ENCODE data around the gene ADGRE1. TPM values are rescaled to one million over a fixed set of nuclear protein-coding genes. Genes with fewer than 3 reads are reported as not detected.

ADGRE1 gene, protein sequence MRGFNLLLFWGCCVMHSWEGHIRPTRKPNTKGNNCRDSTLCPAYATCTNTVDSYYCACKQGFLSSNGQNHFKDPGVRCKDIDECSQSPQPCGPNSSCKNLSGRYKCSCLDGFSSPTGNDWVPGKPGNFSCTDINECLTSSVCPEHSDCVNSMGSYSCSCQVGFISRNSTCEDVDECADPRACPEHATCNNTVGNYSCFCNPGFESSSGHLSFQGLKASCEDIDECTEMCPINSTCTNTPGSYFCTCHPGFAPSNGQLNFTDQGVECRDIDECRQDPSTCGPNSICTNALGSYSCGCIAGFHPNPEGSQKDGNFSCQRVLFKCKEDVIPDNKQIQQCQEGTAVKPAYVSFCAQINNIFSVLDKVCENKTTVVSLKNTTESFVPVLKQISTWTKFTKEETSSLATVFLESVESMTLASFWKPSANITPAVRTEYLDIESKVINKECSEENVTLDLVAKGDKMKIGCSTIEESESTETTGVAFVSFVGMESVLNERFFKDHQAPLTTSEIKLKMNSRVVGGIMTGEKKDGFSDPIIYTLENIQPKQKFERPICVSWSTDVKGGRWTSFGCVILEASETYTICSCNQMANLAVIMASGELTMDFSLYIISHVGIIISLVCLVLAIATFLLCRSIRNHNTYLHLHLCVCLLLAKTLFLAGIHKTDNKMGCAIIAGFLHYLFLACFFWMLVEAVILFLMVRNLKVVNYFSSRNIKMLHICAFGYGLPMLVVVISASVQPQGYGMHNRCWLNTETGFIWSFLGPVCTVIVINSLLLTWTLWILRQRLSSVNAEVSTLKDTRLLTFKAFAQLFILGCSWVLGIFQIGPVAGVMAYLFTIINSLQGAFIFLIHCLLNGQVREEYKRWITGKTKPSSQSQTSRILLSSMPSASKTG
- total RNA-seq: not detected

DNA sequence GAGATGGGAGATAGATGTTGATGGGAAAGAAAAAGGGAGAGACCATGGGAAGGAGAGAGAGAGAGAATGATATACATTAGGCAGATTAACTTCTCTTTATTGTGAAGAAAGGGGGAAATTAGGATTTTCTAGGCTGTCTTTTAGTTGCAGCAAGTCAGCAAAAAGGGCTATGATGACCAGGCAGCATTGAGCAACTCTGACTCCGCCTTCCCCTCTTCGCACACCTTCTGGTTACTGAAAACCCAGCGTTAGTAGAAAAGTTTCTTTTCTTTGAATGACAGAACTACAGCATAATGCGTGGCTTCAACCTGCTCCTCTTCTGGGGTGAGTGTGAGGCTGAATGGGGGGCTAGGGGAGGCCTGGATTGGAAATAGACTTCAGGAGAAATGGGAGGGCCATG lies at the start of gene ADGRE1:
TSS of gene ADGRE1 (plus strand) at position 264 of the 400 bp plus-strand sequence. CDS start at position 294, 30 bp downstream.
- H3K27me3 ChIP-seq: no peaks in the 10 kb centered on the region
- no peak within 1 kb of the TSS for H3K4me3 ChIP-seq (replicated peaks in 1 of 3)
- TF ChIP-seq POLR2A (IDR thresholded peaks at IDR 0.05) (no peak), CTCF (IDR thresholded peaks at IDR 0.05) (no peak)
- DNase-seq: no peak
- no peaks in the 10 kb centered on the region for H3K9me3 ChIP-seq
- WGBS, 2 donors: 63 to 73% methylated on average over 4 of the region's 4 CpGs
- H3K27ac ChIP-seq: no peak within 1 kb of the TSS
- intact Hi-C loops (cut with DNase I): no loop called here
- no peaks in the 10 kb centered on the region for H3K36me3 ChIP-seq
- no peaks in the 10 kb centered on the region for H3K4me1 ChIP-seq

GRCh38 chr19:6838062-6838655 lies 49.2 kb upstream of the ADGRE1 start:
- H3K36me3 ChIP-seq: no peaks in the 10 kb centered on the region
- no peak overlapping the region for H3K27ac ChIP-seq
- intact Hi-C loops (cut with DNase I): no loop called here
- no peak for TF ChIP-seq POLR2A (IDR thresholded peaks at IDR 0.05)
- TF ChIP-seq CTCF (IDR thresholded peaks at IDR 0.05): no peak
- H3K4me3 ChIP-seq (replicated peaks in 1 of 3): no peak overlapping the region
- no peak for DNase-seq
- 83 to 93% methylated on average over 3 of the region's 3 CpGs for WGBS, 2 donors
- no peaks in the 10 kb centered on the region for H3K27me3 ChIP-seq
- no peaks in the 10 kb centered on the region for H3K4me1 ChIP-seq
- H3K9me3 ChIP-seq: no peaks in the 10 kb centered on the region

- TF ChIP-seq POLR2A (IDR thresholded peaks at IDR 0.05) (no peak), CTCF (IDR thresholded peaks at IDR 0.05) (no peak)
- WGBS, 2 donors: 75 to 77% methylated on average over 5 of the region's 5 CpGs
- no peak for DNase-seq
- H3K4me1 ChIP-seq: no peaks in the 10 kb centered on the region
- H3K4me3 ChIP-seq (replicated peaks in 1 of 3): no peak overlapping the region
- H3K27me3 ChIP-seq: no peaks in the 10 kb centered on the region
- no peaks in the 10 kb centered on the region for H3K9me3 ChIP-seq
- H3K36me3 ChIP-seq: no peaks in the 10 kb centered on the region
- no peak overlapping the region for H3K27ac ChIP-seq
- intact Hi-C loops (cut with DNase I): no loop called here
These were observed 44.3 kb upstream of the ADGRE1 start for GRCh38 chr19:6842871-6843607.

- TF ChIP-seq CTCF (IDR thresholded peaks at IDR 0.05) (no peak), POLR2A (IDR thresholded peaks at IDR 0.05) (no peak)
- Histone ChIP-seq H3K27me3 (no peaks in the 10 kb centered on the region), H3K4me3 (replicated peaks in 1 of 3) (no peak overlapping the region), H3K36me3 (no peaks in the 10 kb centered on the region), H3K4me1 (no peaks in the 10 kb centered on the region), H3K27ac (no peak overlapping the region), H3K9me3 (no peaks in the 10 kb centered on the region)
- intact Hi-C loops (cut with DNase I): no loop called here
- DNase-seq: no peak
- WGBS, 2 donors: 91 to 94% methylated on average over 11 of the region's 11 CpGs
These were observed 39.6 kb upstream of the ADGRE1 start for GRCh38 chr19:6847828-6848200.
